Neural cell (in vitro differentiated cells): ENCODE data around the gene CD24.

ENCODE experiments used
- CTCF ChIP-seq: fragments of 450-650 bp; IDR thresholded peaks from 2 replicates; pipeline ENCODE4 v1.5.1; 2014; ENCODE audit warnings: antibody characterized with exemption, mild to moderate bottlenecking, moderate library complexity; ENCODE audit not compliant: poor library complexity, severe bottlenecking
- EZH2 ChIP-seq: fragments of 200-600, 300-800 bp; shearing (Covaris generic), sonication (generic); IDR thresholded peaks from 2 replicates; pipeline ENCODE4 v1.6.1; 2014; ENCODE audit warnings: antibody characterized with exemption, low read length, borderline replicate concordance, mild to moderate bottlenecking; ENCODE audit not compliant: insufficient read depth, poor library complexity, severe bottlenecking
- REST ChIP-seq: IDR thresholded peaks from 2 replicates; pipeline ENCODE4 v1.6.1; 2012; ENCODE audit warnings: borderline replicate concordance
- TAF1 ChIP-seq: IDR thresholded peaks from 2 replicates; pipeline ENCODE4 v1.6.1; 2012; ENCODE audit warnings: low read depth

- TF ChIP-seq CTCF (no peak), REST (peak; percentile 70), TAF1 (peak; percentile 66), EZH2 (no peak)
Measured at GRCh38 chr6:106973018-106973835, 1.3 kb downstream of the CD24 start.
